ENCODE results near the gene TLL2.

- TF ChIP-seq GATA2 (IDR thresholded peaks at IDR 0.05; ENCODE audit: low read depth, low read length) (no peak), GATA3 (IDR thresholded peaks at IDR 0.05; ENCODE audit: low read depth, low read length) (no peak)
These were observed 25.0 kb upstream of the TLL2 start for GRCh38 chr10:96538683-96539082.

Data from SH-SY5Y (cell line).